RWPE2 (cell line): ENCODE results near the gene RABGAP1L.
A peak's percentile ranks its signal among the peaks of the same experiment; 100 is the strongest.

ENCODE experiments used
- ATAC-seq: fragments of 200-7000 bp; cut with Tn5 transposase; 3 replicates; pipeline ENCODE4 v1.9.1; 2021; ENCODE audit warnings: low read depth
- DNase-seq: peaks from one replicate; pipeline ENCODE4 v3.0.0-alpha.2; 2020; ENCODE audit warnings: low spot score
- H3K27ac ChIP-seq: fragments of 450-650 bp; 2 replicates; pipeline ENCODE4 v1.5.1; 2017; ENCODE audit warnings: mild to moderate bottlenecking; ENCODE audit not compliant: poor library complexity, severe bottlenecking
- H3K27me3 ChIP-seq: fragments of 250-450 bp; sonication (Bioruptor Pico); 2 replicates; pipeline ENCODE4 v1.5.1; 2021; ENCODE audit warnings: mild to moderate bottlenecking, moderate library complexity; ENCODE audit not compliant: insufficient read depth, poor library complexity, severe bottlenecking
- H3K36me3 ChIP-seq: fragments of 250-450 bp; sonication (Bioruptor Pico); 2 replicates; pipeline ENCODE4 v1.5.1; 2020; ENCODE audit warnings: low read depth, mild to moderate bottlenecking, moderate library complexity
- H3K4me1 ChIP-seq: fragments of 250-450 bp; sonication (Bioruptor Pico); 2 replicates; pipeline ENCODE4 v1.5.1; 2021; ENCODE audit warnings: mild to moderate bottlenecking, moderate library complexity; ENCODE audit not compliant: insufficient read depth, poor library complexity, severe bottlenecking
- H3K4me3 ChIP-seq: fragments of 250-450 bp; sonication (Bioruptor Pico); 2 replicates; pipeline ENCODE4 v1.5.1; 2021; ENCODE audit warnings: mild to moderate bottlenecking, moderate library complexity; ENCODE audit not compliant: severe bottlenecking
- H3K9me3 ChIP-seq: fragments of 250-450 bp; sonication (Bioruptor Pico); 2 replicates; pipeline ENCODE4 v1.5.1; 2021; ENCODE audit warnings: mild to moderate bottlenecking, moderate library complexity; ENCODE audit not compliant: severe bottlenecking
- CTCF ChIP-seq: fragments of 450-650 bp; IDR thresholded peaks from one replicate; pipeline ENCODE4 v1.5.1; 2017; ENCODE audit warnings: mild to moderate bottlenecking, moderate library complexity; ENCODE audit not compliant: poor library complexity, severe bottlenecking

Gene RABGAP1L

GRCh38 chr1:174149216-174149615 lies 10.1 kb upstream of the RABGAP1L start:
- no peak overlapping the region for H3K27ac ChIP-seq
- no peak for DNase-seq
- H3K4me3 ChIP-seq, result no peak overlapping the region
- H3K9me3 ChIP-seq, result no peaks in the 10 kb centered on the region
- no peak for ATAC-seq
- peaks cover 21% of the 10 kb centered on the region for H3K4me1 ChIP-seq
- no peaks in the 10 kb centered on the region for H3K36me3 ChIP-seq
- H3K27me3 ChIP-seq, result no peaks in the 10 kb centered on the region
- no peak for TF ChIP-seq CTCF

- DNase-seq, result no peak
- Histone ChIP-seq H3K27ac (no peak overlapping the region), H3K9me3 (no peaks in the 10 kb centered on the region), H3K27me3 (no peaks in the 10 kb centered on the region), H3K4me3 (no peak overlapping the region), H3K36me3 (no peaks in the 10 kb centered on the region), H3K4me1 (peaks cover 21% of the 10 kb centered on the region)
- TF ChIP-seq CTCF, result no peak
- no peak for ATAC-seq
These were observed 8.8 kb upstream of the RABGAP1L start for GRCh38 chr1:174150499-174150898.

GRCh38 chr1:174152427-174152826 lies 6.9 kb upstream of the RABGAP1L start:
- Histone ChIP-seq H3K4me1 (peaks cover 26% of the 10 kb centered on the region), H3K27ac (peak overlapping the region; percentile 36), H3K27me3 (no peaks in the 10 kb centered on the region), H3K36me3 (no peaks in the 10 kb centered on the region), H3K4me3 (no peak overlapping the region), H3K9me3 (no peaks in the 10 kb centered on the region)
- no peak for ATAC-seq
- TF ChIP-seq CTCF, result no peak
- no peak for DNase-seq

GRCh38 chr1:174153085-174153824 lies 6.1 kb upstream of the RABGAP1L start:
- peak; percentile 93 for ATAC-seq
- H3K4me1 ChIP-seq, result peaks cover 29% of the 10 kb centered on the region
- no peak for TF ChIP-seq CTCF
- H3K9me3 ChIP-seq, result no peaks in the 10 kb centered on the region
- H3K27me3 ChIP-seq, result no peaks in the 10 kb centered on the region
- DNase-seq, result no peak
- H3K27ac ChIP-seq, result peak overlapping the region; percentile 36
- H3K36me3 ChIP-seq, result no peaks in the 10 kb centered on the region
- H3K4me3 ChIP-seq, result no peak overlapping the region

- Histone ChIP-seq H3K4me3 (no peak overlapping the region), H3K9me3 (no peaks in the 10 kb centered on the region), H3K36me3 (no peaks in the 10 kb centered on the region), H3K4me1 (peaks cover 30% of the 10 kb centered on the region), H3K27me3 (no peaks in the 10 kb centered on the region), H3K27ac (no peak overlapping the region)
- no peak for ATAC-seq
- TF ChIP-seq CTCF, result no peak
- DNase-seq, result no peak
These were observed 5.6 kb upstream of the RABGAP1L start for GRCh38 chr1:174153825-174154107.
